ENCODE measurements around the gene ROMO1.
"Not testable (repeated sequence)": the region's sequence is repeated elsewhere in the genome, so short reads cannot be mapped to it uniquely, and the experiment has no call there.

Gene ROMO1

GRCh38 chr20:35709259-35709658, 10.1 kb downstream of the ROMO1 start:
- DNase-seq (ENCODE audit: low read depth in 3 of 3, low spot score in 1 of 3): no peak

- DNase-seq (ENCODE audit: low read depth in 3 of 3, low spot score in 1 of 3): no peak
Measured at GRCh38 chr20:35710039-35710438, 10.8 kb downstream of the ROMO1 start.

GRCh38 chr20:35710884-35711587, 11.8 kb downstream of the ROMO1 start:
- no peak for DNase-seq (ENCODE audit: low read depth in 3 of 3, low spot score in 1 of 3)

GRCh38 chr20:35711588-35712209, 12.5 kb downstream of the ROMO1 start:
- DNase-seq (ENCODE audit: low read depth in 3 of 3, low spot score in 1 of 3): no peak

- DNase-seq (ENCODE audit: low read depth in 3 of 3, low spot score in 1 of 3): not testable (repeated sequence)
Measured at GRCh38 chr20:35713120-35713519, 13.9 kb downstream of the ROMO1 start.

GRCh38 chr20:35714127-35714526, 14.9 kb downstream of the ROMO1 start:
- DNase-seq (ENCODE audit: low read depth in 3 of 3, low spot score in 1 of 3): no peak

- DNase-seq (ENCODE audit: low read depth in 3 of 3, low spot score in 1 of 3): no peak
Measured at GRCh38 chr20:35715652-35716051, 16.4 kb downstream of the ROMO1 start.

- DNase-seq (ENCODE audit: low read depth in 3 of 3, low spot score in 1 of 3): no peak
Measured at GRCh38 chr20:35716330-35716729, 17.1 kb downstream of the ROMO1 start.

GRCh38 chr20:35718321-35718720, 19.1 kb downstream of the ROMO1 start:
- not testable (repeated sequence) for DNase-seq (ENCODE audit: low read depth in 3 of 3, low spot score in 1 of 3)

GRCh38 chr20:35718972-35719635, 19.9 kb downstream of the ROMO1 start:
- no peak for DNase-seq (ENCODE audit: low read depth in 3 of 3, low spot score in 1 of 3)

- DNase-seq (ENCODE audit: low read depth in 3 of 3, low spot score in 1 of 3): no peak
Measured at GRCh38 chr20:35719717-35720116, 20.5 kb downstream of the ROMO1 start.

GRCh38 chr20:35720165-35721123, 21.2 kb downstream of the ROMO1 start:
- no peak for DNase-seq (ENCODE audit: low read depth in 3 of 3, low spot score in 1 of 3)

GRCh38 chr20:35721219-35721618, 22.0 kb downstream of the ROMO1 start:
- DNase-seq (ENCODE audit: low read depth in 3 of 3, low spot score in 1 of 3): no peak

- no peak for DNase-seq (ENCODE audit: low read depth in 3 of 3, low spot score in 1 of 3)
Measured at GRCh38 chr20:35721621-35722020, 22.4 kb downstream of the ROMO1 start.

GRCh38 chr20:35723275-35723639, 24.1 kb downstream of the ROMO1 start:
- DNase-seq (ENCODE audit: low read depth in 3 of 3, low spot score in 1 of 3): not testable (repeated sequence)

GRCh38 chr20:35723652-35724320, 24.6 kb downstream of the ROMO1 start:
- not testable (repeated sequence) for DNase-seq (ENCODE audit: low read depth in 3 of 3, low spot score in 1 of 3)

- no peak for DNase-seq (ENCODE audit: low read depth in 3 of 3, low spot score in 1 of 3)
Measured at GRCh38 chr20:35724321-35725230, 25.4 kb downstream of the ROMO1 start.

GRCh38 chr20:35726842-35727711, 27.9 kb downstream of the ROMO1 start:
- DNase-seq (ENCODE audit: low read depth in 3 of 3, low spot score in 1 of 3): no peak

Data from stimulated activated CD4-positive, alpha-beta T cell treated with anti-CD3 and anti-CD28 coated beads, TNF-alpha, amount 100 ng/mL, for 1 hour (primary cell).